ENCODE measurements around the gene INPPL1. TPM values are rescaled to one million over a fixed set of nuclear protein-coding genes. Genes with fewer than 3 reads are reported as not detected.

The INPPL1 gene
- total RNA-seq, 2 donors from 2014 or later, result 68.8 to 84.5 TPM

DNA sequence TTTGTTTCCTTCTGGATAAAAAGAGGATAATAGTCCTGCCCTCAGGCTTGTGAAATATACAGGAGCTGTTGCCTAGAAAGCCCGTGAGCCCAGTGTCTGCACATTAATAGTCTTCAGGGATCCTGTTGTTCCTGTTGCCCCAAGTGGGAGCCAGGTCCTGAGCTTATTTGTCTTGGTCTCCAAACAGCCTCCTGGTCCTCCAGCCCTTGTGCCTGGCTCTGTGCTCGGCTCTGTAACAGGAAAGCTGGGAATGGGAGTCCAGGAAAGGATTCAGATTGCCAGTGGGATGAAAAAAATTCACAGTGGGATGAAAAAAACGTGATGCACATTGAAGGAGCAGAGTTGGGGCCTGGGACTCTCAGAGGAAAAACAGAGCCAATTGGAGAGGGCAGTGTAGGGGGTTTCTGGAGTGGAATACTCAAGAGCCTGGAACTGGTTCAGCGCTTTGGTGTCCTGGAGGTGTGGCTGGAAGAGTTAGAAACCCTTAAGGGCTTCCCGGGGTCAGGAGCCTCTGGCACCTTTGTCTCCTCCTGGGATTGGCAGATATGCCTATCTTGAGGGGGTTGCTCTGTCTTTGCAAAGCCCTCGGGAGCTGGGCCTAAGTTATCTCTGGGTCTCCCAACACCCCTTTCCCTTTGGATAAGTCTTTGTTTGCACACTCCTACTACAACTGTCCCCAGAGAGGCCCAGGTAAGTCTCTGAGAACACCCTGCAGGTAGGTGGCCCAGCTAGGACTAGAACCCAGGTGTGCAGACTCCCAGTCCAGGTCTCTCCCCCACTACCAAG, 2.3 kb upstream of the INPPL1 start:
- H3K4me3 ChIP-seq, result peak overlapping the region; percentile 82 to 88
- peak; percentile 50 for DNase-seq (ENCODE audit: low spot score)
- peaks cover 0 to 29% of the 10 kb centered on the region in 2 donors for H3K4me1 ChIP-seq

DNA sequence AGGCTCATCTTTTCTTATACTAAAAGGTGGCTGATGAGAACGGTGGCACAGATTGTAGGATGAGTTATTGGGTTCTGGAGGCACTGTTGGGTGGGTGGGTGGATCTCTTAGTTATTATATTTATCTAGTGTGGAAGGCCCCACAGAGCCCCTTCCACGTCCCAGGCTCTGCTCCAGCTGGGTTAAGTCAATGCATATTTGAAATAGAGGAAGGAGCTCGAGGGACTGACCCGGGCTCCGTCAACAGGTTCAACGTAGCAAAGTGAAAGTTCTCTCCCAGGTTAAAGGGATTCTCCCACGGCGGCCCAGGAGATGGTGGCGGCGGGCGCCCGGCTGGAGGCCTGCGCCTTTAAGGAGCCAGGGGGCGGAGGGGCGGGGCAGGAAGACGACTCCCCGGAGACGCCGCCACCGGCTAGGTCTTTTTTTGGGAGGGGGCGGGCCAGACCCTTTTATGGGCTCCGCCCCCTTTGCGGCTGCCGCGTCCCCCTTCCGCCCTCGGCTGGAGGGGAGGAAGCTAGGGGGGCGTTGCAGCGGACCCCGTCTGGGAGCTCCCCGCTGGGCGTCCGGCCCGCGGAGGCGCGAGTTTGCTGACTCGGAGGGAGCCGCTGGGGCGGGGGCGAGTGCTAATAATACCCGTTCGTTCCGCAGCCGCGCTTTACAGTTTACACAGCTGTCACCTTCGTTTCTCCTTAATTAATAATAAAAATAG, 1.5 kb upstream of the INPPL1 start:
- Histone ChIP-seq H3K27me3 (no peaks in the 10 kb centered on the region), H3K4me1 (peaks cover 0 to 33% of the 10 kb centered on the region in 2 donors), H3K36me3 (peaks cover 7% of the 10 kb centered on the region), H3K27ac (peak overlapping the region; percentile 98 to 100), H3K4me3 (peak overlapping the region; percentile 82 to 88), H3K9me3 (no peaks in the 10 kb centered on the region)
- peak; percentile 94 for DNase-seq (ENCODE audit: low spot score)
- TF ChIP-seq CTCF (IDR thresholded peaks at IDR 0.05), result peak; percentile 24 to 59

More for the DNA sequence above, 2.3 kb upstream of the INPPL1 start:
- peak overlapping the region; percentile 98 to 100 for H3K27ac ChIP-seq
- no peaks in the 10 kb centered on the region for H3K36me3 ChIP-seq
- TF ChIP-seq CTCF (IDR thresholded peaks at IDR 0.05), result no peak
- no peaks in the 10 kb centered on the region for H3K27me3 ChIP-seq
- H3K9me3 ChIP-seq, result no peaks in the 10 kb centered on the region

- H3K4me1 ChIP-seq, result peaks cover 0 to 33% of the 10 kb centered on the region in 2 donors
- TF ChIP-seq CTCF (IDR thresholded peaks at IDR 0.05), result no peak
- no peaks in the 10 kb centered on the region for H3K9me3 ChIP-seq
- no peaks in the 10 kb centered on the region for H3K27me3 ChIP-seq
- peak overlapping the region; percentile 82 to 88 for H3K4me3 ChIP-seq
- H3K27ac ChIP-seq, result peak overlapping the region; percentile 98 to 100
- peaks cover 16% of the 10 kb centered on the region for H3K36me3 ChIP-seq
- peak; percentile 61 for DNase-seq (ENCODE audit: low spot score)
Measured at GRCh38 chr11:72223615-72224563, 678 bp upstream of the INPPL1 start.

- peaks cover 0 to 33% of the 10 kb centered on the region in 2 donors for H3K4me1 ChIP-seq
- H3K27ac ChIP-seq, result peak overlapping the region; percentile 98 to 100
- no peaks in the 10 kb centered on the region for H3K9me3 ChIP-seq
- peak overlapping the region; percentile 82 to 88 for H3K4me3 ChIP-seq
- H3K36me3 ChIP-seq, result peaks cover 32% of the 10 kb centered on the region
- DNase-seq (ENCODE audit: low spot score), result peak; percentile 56
- TF ChIP-seq CTCF (IDR thresholded peaks at IDR 0.05), result no peak
- no peaks in the 10 kb centered on the region for H3K27me3 ChIP-seq
Measured at GRCh38 chr11:72225411-72225951, 914 bp downstream of the INPPL1 start.

DNA sequence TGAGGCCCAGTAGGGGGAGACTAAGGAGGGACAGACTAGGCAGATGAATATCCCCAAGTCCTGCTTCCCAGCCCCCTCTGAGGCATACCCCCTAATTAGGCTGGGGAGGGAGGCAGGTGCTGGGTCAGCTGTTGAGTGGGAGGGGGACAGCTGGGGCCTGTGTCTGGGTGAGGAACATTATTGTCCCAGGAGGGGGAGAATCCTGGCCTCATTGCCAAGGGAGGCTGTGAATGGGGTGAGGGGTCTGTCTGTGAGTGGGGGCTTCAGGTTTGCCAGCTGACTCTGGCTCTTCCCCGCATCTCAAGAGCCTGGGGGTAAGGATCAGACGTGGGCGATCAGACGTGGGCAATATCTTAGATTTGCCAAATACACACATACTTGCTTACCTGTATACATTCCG, 2.1 kb downstream of the INPPL1 start:
- no peak for DNase-seq (ENCODE audit: low spot score)
- no peaks in the 10 kb centered on the region for H3K9me3 ChIP-seq
- no peaks in the 10 kb centered on the region for H3K27me3 ChIP-seq
- H3K27ac ChIP-seq, result no peak overlapping the region
- TF ChIP-seq CTCF (IDR thresholded peaks at IDR 0.05), result no peak
- H3K4me3 ChIP-seq, result no peak overlapping the region
- peaks cover 44% of the 10 kb centered on the region for H3K36me3 ChIP-seq
- H3K4me1 ChIP-seq, result peaks cover 0 to 42% of the 10 kb centered on the region in 2 donors

All from right atrium auricular region (tissue), 2 donors.